NCI-H128 (cell line): ENCODE measurements around the gene MARCKS.
"Not testable (repeated sequence)": the region's sequence is repeated elsewhere in the genome, so short reads cannot be mapped to it uniquely, and the experiment has no call there.

Source experiments
- DNase-seq: peaks from one replicate; lab custom pipeline; 2025; ENCODE audit not compliant: unreplicated experiment; lab: John Stamatoyannopoulos, UW

MARCKS gene

DNA sequence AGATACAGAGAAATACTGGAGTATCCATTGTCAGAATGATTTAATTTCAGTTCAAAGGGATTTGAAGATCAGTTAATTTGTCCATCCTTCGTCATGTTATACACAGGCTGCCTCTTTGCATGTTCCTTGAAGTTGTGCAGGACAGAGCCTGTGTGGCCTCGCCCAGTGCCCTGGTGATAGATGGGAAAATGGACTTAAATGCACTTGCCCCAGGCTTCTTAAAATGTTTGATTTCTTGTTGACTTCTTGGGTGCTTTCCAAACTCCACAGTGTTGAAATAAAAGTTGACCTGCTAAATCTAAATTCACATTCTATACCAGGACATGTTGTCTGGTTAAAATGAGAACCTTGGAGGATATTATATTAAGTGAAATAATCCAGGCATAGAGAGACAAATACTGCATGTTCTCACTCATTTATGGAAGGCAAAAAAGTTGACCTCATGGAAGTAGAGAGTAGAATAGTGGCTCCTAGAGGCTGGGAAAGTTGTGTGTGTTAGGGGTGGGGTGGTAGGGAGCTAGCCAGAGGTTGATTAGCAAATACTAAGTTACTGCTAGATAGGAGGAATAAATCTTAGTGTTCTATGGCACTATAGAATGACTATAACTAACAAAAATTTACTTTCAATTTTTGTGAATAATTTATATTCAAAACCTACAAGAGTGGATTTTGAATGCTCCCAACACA, 25.3 kb downstream of the MARCKS start:
- DNase-seq = no peak

DNA sequence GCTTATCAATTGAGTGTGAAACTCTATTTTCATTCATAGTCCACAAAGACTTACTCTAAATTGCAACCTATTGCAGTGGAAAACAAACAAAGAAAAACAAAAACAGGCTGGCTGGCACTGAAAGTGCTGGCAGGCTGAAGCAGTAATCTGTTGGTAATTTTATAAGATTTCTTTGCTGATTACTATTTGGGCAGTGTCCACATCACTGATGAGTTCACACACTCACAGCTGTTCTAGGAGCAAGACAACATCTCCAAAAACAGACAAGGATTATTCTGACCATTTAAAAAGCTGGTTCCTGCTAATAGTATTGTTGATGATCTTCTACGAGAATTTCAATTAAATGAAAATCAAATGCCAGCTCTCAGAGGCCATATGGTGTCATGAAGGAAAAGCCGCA, 26.9 kb downstream of the MARCKS start:
- DNase-seq = no peak

DNA sequence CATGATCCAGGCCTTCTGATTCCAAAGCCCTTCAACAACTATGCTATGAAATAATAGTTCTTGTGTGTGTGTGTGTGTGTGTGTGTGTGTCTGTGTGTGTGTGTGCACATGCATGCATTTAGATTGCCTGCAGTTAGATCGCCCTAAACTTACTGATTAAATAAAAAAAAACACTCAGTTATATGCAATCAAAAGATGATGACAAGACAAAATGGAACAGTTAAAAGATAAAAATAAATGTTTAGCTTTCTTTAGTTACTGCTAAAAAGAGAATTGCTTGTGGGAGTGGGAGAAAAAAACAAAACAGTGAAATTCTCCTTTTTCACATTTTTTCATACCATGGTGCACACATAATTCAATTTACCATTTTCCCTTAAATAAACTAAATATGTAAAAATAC, 29.4 kb downstream of the MARCKS start:
- DNase-seq = no peak

DNA sequence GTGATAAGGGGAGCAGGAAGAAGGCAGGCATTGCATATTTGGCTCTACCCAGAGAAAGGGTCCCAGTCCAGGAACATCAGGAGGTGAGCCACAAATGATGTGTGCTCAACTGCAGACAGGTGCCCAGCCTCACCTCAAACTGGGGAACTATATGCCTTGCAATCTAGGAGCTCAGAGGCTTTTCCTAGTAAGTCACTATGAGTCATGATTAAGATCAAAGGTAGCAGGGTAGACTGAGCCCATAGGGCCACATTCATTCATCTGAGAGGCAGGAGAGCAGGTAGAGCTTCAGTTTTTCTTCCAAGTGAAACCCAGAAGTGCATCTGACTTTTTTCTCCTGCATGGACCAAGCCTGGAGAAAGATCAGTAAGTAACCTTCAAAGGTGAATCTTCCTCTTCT, 31.3 kb downstream of the MARCKS start:
- DNase-seq = no peak

DNA sequence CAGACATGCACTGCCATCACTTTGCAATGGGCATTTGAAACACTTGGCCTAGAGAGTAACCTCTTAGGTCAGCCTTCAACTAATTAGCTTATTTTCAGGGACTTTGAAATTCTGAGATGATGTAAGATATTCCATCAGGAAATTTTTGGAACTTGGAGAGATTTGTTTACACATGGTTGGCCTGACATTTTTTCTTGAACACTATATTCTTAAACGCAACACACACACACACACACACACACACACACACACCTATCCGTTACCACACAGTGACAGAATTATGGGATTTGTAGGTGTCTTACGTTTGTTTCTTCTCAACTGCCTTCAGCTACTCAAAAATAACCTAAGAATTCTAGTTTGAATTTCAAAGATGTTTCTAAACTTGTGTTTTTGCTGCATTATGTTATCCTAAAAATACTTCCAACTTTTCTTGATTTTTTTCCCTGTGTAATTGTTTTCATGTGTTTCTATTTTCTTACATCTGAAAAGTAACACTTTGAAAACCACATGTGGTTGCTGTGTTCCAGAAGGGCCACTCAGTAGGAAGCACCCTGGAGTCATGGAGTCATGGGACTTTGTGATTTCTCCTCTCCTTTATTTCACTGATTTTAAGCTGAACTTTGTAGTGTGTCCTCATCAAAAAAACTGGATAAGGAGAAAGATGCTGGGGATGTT, 31.9 kb downstream of the MARCKS start:
- DNase-seq = no peak

DNA sequence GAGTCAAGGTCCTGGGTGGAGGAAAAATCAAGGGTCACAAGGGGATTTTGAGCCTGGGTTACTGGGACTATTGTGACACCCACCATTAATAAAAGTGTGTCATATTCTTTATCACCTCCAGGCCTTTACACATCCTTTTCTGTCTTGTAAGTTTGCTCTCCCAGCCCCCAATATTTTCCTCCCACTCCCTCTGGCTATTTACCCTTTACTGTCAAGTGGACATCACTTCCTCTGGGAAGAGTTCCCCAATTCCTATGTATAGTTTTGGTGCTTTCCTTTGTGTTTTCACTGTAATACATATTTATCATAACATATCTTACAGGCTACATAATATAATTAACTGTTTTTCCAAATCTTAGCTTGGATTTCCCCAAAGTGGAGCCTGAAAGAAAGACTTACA, 36.3 kb downstream of the MARCKS start:
- no peak for DNase-seq

DNA sequence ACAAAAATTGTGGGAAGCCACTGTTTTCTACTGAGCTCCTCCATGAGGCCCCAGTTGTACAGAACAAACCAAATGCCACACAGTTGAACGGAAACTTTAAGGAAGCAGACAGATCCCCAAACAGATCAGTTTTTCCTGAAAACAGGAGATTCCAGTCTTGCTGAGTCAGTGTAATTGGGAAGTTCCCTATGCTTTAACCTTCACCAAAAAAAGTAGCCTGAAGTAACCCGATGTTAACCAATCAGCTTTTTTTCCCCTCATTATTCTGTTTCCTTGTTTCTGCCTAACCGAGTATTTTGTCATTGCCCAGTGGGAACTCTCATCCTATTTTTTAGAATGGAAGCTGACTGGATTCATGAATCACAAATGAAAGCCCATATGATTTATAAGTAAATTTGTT, 36.7 kb downstream of the MARCKS start:
- no peak for DNase-seq

DNA sequence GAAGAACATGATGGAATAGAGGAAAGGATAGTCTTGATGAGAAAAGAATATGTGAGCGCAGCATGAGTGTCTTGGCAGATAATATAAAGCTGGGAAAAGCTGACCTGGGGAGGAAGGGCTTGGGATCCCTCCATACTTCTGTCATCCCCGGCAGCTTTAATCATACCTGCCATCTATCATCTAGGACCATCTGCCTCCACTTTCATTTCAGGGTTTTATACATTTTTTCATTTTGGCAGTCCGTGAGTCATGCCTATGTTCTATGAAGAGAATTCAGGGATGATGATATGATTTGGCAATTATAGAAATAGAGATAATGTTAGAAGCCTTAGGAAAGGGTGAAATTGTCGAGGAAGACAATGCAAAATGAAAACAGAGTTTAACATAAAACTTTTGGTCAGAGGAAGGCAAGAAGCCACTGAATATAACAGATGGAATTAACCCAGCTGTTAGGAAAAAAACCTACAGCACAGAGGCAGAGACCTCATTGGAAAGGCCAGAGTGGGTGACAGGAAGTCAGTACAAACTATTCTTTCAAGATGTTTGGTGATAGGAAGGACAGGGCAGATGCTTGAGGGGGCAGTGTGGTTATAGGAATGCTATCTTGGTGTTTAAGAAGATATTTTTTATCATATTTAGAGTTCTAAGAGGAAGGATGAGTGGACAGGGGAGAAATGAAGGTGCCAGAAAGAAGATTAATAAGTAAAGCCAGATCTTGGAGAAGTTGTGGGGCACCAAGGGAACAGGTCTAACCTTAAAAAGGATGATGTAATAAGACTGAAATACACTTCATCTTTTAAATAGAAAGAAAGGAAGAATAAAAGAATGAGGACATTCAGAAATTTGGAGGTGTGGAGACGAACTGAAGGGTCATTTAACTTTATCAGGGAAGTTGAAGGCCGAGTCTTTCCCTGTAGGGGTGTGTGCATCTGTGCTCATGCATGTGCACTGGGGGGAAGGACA, 37.8 kb downstream of the MARCKS start:
- no peak for DNase-seq

DNA sequence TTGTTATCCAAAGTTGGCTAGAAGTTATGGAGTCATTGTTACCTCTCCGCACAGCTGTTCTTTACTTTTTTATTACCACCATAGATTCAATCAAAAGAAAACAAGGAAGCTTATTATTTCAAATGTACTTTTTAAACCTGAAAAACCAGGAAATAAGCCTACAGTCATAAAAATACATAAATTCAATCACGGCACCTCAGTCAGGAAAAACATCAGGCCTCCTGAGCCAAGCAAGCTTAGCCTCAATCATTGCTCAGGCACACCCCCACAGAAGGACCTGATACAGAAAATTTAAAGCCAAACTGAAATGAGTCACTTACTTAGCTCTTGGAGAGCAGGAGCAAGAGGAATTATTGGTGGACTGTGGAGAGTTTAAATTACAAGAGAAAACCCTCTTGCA, 44.3 kb downstream of the MARCKS start:
- no peak for DNase-seq

DNA sequence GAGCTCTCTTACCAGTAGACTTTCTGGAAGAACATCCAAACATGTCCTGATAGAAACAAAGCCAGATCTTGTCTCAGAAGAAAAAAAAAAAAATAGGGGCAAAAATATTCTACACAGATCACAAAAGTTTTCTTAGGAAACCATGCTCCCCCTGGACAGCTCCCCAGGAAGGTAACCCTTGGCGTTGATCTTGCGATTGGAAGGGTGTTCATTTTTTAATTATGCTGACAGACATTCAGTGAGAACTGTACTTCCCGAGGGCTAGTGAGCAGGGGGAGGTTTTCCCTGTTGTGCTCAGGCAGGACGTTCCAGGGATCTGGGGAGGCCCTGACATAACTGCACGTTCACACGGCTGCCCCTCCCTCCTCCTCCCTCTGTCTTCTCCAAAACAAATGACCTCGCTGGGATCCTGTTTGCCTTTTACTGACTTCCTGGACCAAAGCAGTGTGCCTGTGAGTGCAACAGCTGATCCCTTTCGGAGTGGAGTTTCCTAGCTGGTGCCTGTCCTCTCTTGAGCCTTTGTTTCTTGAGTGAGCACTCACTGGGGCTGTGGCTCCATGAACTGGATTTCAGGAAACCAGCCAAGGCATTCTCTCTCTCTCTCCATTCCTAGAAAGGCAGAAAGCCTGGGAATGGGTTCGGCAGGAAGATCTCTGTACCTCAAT, 46.7 kb downstream of the MARCKS start:
- no peak for DNase-seq

DNA sequence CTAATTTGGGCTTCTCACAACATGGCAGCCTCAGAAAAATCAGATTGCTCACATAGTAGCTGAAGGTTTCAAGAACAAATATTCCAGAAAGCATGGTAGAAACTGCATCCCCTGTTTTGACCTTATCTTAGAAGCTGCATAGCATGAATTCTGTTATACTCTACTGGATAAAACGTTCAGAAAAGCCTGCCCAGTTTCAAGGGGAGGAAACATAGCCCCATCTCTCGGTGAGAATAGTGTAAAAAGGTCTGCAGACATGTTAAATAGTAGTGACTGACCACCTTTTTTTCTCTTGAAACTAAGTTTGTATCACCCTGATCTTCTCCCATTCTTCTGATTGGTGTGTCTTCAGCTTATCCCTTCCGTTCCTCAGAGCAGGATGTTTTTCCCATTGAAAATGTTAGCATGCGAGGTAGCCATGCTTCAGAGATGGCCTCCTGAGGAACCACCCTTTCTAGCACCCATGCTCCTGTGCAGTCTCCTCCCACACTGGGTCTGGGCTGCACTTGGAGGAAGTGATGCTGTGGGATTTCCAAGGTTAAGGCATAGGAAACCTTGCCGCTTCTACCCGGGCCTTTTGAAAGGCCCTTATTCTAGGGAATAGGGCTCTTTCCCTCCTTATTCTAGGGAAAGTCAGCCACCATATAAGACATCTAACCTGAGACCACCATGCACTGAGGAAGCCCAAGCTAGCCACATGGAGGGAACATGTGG, 50.1 kb downstream of the MARCKS start:
- no peak for DNase-seq

DNA sequence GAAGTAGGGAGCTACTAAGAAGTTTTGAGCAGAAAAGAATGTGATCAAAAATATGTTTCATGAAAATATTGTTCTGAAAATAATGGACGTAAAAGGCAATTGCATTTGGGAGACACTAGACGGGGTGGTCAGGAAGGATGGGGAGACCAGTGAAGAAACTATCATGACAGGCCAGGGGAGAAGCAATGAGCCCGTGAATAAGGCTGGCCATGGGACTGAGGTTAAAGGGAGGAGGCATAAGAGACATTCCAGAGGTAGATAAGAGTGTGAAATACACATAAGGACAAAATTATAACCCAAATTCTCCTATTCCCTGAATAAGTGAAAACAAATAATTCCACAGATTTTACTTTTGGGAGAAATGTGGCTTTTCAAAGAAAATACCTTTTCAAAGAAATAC, 51.7 kb downstream of the MARCKS start:
- DNase-seq = no peak

DNA sequence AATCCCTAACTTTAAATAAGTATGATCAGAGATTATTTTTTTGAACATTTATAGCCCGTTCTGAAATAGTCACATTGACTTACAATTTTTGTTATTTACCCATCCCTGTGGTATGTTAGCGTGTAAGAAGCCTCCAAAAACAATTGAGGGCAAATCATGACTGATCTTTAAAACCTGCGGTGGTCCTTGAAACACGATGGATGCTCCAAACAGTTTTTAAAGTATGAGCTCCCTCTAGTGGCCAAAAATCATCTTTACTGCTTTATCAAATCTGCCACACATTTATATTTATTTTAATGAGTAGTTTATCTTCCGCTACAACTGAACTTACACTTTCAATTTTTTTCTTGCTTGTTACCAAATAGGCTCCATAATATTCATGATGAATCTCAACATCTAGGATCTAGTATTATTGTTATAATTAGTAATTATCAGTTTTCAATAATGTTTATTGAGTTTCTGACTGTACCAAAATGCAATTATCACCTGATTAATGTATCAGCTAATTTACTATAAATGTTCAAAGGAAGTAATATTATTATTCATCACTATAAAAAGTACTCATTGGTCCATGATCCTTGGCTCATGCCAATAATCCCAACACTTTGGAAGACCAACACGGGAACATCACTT, 52.2 kb downstream of the MARCKS start:
- peak; percentile 42 for DNase-seq

DNA sequence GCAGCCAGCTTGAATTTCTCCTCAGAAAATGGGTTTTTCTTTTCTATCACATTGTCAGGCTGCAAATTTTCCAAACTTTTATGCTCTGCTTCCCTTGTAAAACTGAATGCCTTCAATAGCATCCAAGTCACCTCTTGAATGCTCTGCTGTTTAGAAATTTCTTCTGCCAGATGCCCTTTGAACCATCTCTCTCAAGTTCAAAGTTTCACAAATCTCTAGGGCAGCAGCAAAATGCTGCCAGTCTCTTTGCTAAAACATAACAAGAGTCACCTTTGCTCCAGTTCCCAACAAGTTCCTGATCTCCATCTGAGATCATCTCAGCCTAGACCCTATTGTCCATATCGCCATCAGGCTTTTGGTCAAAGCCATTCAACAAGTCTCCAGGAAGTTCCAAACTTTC, 53.1 kb downstream of the MARCKS start:
- not testable (repeated sequence) for DNase-seq
